Erythroblast (primary cell): ENCODE measurements around the gene ITPR2.

Source experiments
- GATA1 ChIP-seq: IDR thresholded peaks from 2 replicates; pipeline ENCODE4 v1.6.1; 2011; ENCODE audit warnings: low read depth, mild to moderate bottlenecking, control low read depth, low read length, moderate library complexity
- POLR2A ChIP-seq: IDR thresholded peaks from 2 replicates; pipeline ENCODE4 v1.6.1; 2011; ENCODE audit warnings: mild to moderate bottlenecking, low read length

- no peak for TF ChIP-seq POLR2A
- no peak for TF ChIP-seq GATA1
Observed at GRCh38 chr12:26813812-26814211, 19.2 kb downstream of the ITPR2 start.
